ENCODE data around the gene ADCK1. TPM values are rescaled to one million over a fixed set of nuclear protein-coding genes. Genes with fewer than 3 reads are reported as not detected.

Gene ADCK1
- total RNA-seq, 1 experiment from 2014 or later, result 19.0 TPM

DNA sequence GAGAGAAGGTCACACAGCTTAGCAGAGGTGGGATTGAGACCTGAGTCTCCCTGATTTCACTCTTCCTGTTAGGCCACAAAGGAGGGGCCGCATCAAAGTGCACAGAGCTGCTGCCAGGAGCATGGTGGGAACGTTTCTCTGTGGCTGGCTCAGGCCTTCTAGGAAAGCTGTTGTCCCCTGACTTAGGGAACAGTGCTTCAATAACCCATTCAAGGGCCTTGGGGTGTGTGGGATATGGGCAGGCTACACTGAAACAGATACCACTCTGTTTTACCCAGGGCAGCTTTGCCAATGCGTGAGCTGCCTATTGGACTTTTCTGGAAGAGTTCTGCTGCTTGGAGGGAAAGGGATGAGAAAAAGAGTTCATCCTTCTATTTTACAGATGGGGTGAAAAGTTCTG is 110.0 kb downstream of the ADCK1 start:
- ChIA-PET CTCF (no interaction called here), POLR2A (ENCODE audit: unreplicated experiment) (no interaction called here)
- no peak overlapping the region for H3K4me2 ChIP-seq
- no peak overlapping the region for H3K4me3 ChIP-seq
- H3K9me2 ChIP-seq (ENCODE audit: insufficient read depth), result no peaks in the 10 kb centered on the region
- H2AFZ ChIP-seq, result no peak overlapping the region
- no peak for DNase-seq
- no peak overlapping the region for H3K27ac ChIP-seq
- intact Hi-C loops (cut with micrococcal nuclease; ENCODE audit: unreplicated experiment), result no loop called here
- H3K27me3 ChIP-seq (ENCODE audit: insufficient read depth, low read depth), result no peaks in the 10 kb centered on the region
- no peaks in the 10 kb centered on the region for H3K79me2 ChIP-seq (ENCODE audit: low read depth)
- no peak for TF ChIP-seq EZH2 (IDR thresholded peaks at IDR 0.05; ENCODE audit: low read depth)
- TF ChIP-seq, protein P1, sequence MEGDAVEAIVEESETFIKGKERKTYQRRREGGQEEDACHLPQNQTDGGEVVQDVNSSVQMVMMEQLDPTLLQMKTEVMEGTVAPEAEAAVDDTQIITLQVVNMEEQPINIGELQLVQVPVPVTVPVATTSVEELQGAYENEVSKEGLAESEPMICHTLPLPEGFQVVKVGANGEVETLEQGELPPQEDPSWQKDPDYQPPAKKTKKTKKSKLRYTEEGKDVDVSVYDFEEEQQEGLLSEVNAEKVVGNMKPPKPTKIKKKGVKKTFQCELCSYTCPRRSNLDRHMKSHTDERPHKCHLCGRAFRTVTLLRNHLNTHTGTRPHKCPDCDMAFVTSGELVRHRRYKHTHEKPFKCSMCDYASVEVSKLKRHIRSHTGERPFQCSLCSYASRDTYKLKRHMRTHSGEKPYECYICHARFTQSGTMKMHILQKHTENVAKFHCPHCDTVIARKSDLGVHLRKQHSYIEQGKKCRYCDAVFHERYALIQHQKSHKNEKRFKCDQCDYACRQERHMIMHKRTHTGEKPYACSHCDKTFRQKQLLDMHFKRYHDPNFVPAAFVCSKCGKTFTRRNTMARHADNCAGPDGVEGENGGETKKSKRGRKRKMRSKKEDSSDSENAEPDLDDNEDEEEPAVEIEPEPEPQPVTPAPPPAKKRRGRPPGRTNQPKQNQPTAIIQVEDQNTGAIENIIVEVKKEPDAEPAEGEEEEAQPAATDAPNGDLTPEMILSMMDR (conservative IDR thresholded peaks at IDR 0.05), result no peak
- H3K36me3 ChIP-seq (ENCODE audit: low read depth), result no peaks in the 10 kb centered on the region
- no peaks in the 10 kb centered on the region for H3K9me3 ChIP-seq (ENCODE audit: insufficient read depth, low read depth)
- no peaks in the 10 kb centered on the region for H3K4me1 ChIP-seq (replicated peaks; ENCODE audit: insufficient read depth)
- no peaks in the 10 kb centered on the region for H4K20me1 ChIP-seq (ENCODE audit: insufficient read depth)
- no peaks in the 10 kb centered on the region for H3F3A ChIP-seq (ENCODE audit: insufficient read depth, low read depth)
- BruUV-seq (replicated peaks), result no TSS peak

DNA sequence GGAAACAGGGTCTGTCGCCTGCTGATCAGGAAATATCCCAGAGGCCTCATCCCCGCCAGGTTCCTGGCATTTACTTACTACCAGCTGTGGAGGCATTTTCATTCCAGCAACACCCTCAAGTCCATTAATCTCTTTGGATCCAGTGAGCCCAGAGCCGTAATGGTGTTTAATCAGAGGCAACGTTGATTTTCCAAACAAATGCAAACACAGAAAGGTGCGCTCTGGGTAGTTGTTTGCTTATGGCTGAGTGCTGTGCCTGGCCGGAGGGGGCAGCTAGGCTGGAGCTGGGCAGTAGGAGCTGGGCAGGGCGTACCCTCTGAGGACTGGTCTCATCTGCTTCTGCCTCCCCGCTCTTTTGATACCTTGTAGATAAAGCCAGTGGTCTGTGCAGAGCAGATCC is 110.6 kb downstream of the ADCK1 start:
- Histone ChIP-seq H3K27me3 (ENCODE audit: insufficient read depth, low read depth) (no peaks in the 10 kb centered on the region), H2AFZ (no peak overlapping the region), H3K79me2 (ENCODE audit: low read depth) (no peaks in the 10 kb centered on the region), H3K9me2 (ENCODE audit: insufficient read depth) (no peaks in the 10 kb centered on the region), H3K27ac (no peak overlapping the region), H3K9me3 (ENCODE audit: insufficient read depth, low read depth) (no peaks in the 10 kb centered on the region), H4K20me1 (ENCODE audit: insufficient read depth) (no peaks in the 10 kb centered on the region), H3K36me3 (ENCODE audit: low read depth) (no peaks in the 10 kb centered on the region), H3K4me2 (no peak overlapping the region), H3K4me3 (no peak overlapping the region), H3K4me1 (replicated peaks; ENCODE audit: insufficient read depth) (no peaks in the 10 kb centered on the region), H3F3A (ENCODE audit: insufficient read depth, low read depth) (no peaks in the 10 kb centered on the region)
- ChIA-PET CTCF (no interaction called here), POLR2A (ENCODE audit: unreplicated experiment) (no interaction called here)
- TF ChIP-seq, protein P1 (conservative IDR thresholded peaks at IDR 0.05), result no peak
- no peak for TF ChIP-seq EZH2 (IDR thresholded peaks at IDR 0.05; ENCODE audit: low read depth)
- intact Hi-C loops (cut with micrococcal nuclease; ENCODE audit: unreplicated experiment), result no loop called here
- DNase-seq, result no peak
- no TSS peak for BruUV-seq (replicated peaks)

DNA sequence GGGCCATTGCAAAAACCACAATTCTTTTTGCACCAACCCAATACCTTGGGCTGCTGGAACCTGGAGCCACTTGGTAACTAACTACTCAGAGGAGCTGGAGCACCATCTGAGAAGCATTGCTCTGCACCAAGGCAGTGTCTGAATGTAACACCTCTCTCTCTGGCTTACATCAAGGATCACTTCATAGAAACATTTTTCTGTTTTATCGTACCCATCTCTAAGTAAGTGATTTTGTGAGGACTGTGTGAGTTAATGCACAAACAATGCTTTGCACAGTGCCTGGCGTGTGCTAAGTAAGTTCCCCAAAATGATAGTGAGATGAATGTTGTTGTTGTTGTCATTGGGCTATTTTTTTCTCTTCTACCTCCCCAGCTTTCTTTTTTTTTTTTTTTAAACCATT is 111.4 kb downstream of the ADCK1 start:
- ChIA-PET POLR2A (ENCODE audit: unreplicated experiment) (no interaction called here), CTCF (no interaction called here)
- H3K36me3 ChIP-seq (ENCODE audit: low read depth), result no peaks in the 10 kb centered on the region
- H3K79me2 ChIP-seq (ENCODE audit: low read depth), result no peaks in the 10 kb centered on the region
- H2AFZ ChIP-seq, result no peak overlapping the region
- no TSS peak for BruUV-seq (replicated peaks)
- no peaks in the 10 kb centered on the region for H3K4me1 ChIP-seq (replicated peaks; ENCODE audit: insufficient read depth)
- no peaks in the 10 kb centered on the region for H3K9me3 ChIP-seq (ENCODE audit: insufficient read depth, low read depth)
- no peaks in the 10 kb centered on the region for H3F3A ChIP-seq (ENCODE audit: insufficient read depth, low read depth)
- no peaks in the 10 kb centered on the region for H3K9me2 ChIP-seq (ENCODE audit: insufficient read depth)
- H3K27me3 ChIP-seq (ENCODE audit: insufficient read depth, low read depth), result no peaks in the 10 kb centered on the region
- H3K4me3 ChIP-seq, result no peak overlapping the region
- intact Hi-C loops (cut with micrococcal nuclease; ENCODE audit: unreplicated experiment), result no loop called here
- no peaks in the 10 kb centered on the region for H4K20me1 ChIP-seq (ENCODE audit: insufficient read depth)
- DNase-seq, result no peak
- H3K4me2 ChIP-seq, result no peak overlapping the region
- no peak overlapping the region for H3K27ac ChIP-seq
- TF ChIP-seq, protein P1 (conservative IDR thresholded peaks at IDR 0.05), result no peak
- no peak for TF ChIP-seq EZH2 (IDR thresholded peaks at IDR 0.05; ENCODE audit: low read depth)

Measured in PC-9 (cell line).